H1 (cell line): Measurements from ENCODE around the gene RIPPLY2. TPM values are rescaled to one million over a fixed set of nuclear protein-coding genes. Genes with fewer than 3 reads are reported as not detected.

Experiments
- BACH1 ChIP-seq: IDR thresholded peaks from 2 replicates; pipeline ENCODE4 v1.6.1; 2012; ENCODE audit warnings: low read length, improper control_type of control experiment
- polyA plus RNA-seq, 7 experiments: library from polyadenylated mRNA; depleted of rRNA in 3 of 7; stranded (reverse) in 5 of 7; unstranded in 2 of 7; fragments of >200 nt in 5 of 7; fragments of 200-250 nt in 2 of 7; gene quantifications; 1 replicate in 5 of 7; 2 replicates in 1 of 7; 4 replicates in 1 of 7; pipeline versions ENCODE4 v1.2.1 to v1.2.3, GENCODE V29; 2011 to 2013; ENCODE audit warnings: missing spikeins in 2 of 7, mixed read lengths in 2 of 7
- total RNA-seq: library from RNA; stranded (reverse); fragmentation: NEBNext Ultra II Directional; extraction: Animal tissue kit (Norgen Biotek cat#: 25700); gene quantifications from 2 replicates; pipeline ENCODE4 v1.2.1, GENCODE V29; 2021
- TF ChIP-seq, protein P1 (sequence below), 3 experiments: IDR thresholded peaks; 1 replicate in 2 of 3; 2 replicates in 1 of 3; pipeline versions ENCODE4 v1.5.1 to v1.6.1; 2011; ENCODE audit warnings: low read length in 3 of 3, mild to moderate bottlenecking in 3 of 3, inconsistent platforms in 2 of 3, low read depth in 1 of 3, moderate library complexity in 1 of 3; ENCODE audit not compliant: insufficient read depth in 1 of 3; ENCODE audit errors: control extremely low read depth in 1 of 3

RIPPLY2 gene
- total and polyA plus RNA-seq, 2 of the 8 experiments (the other 6 are each of a cell fraction or from before 2014, with no cell fraction given): 0.74 to 1.5 TPM

DNA sequence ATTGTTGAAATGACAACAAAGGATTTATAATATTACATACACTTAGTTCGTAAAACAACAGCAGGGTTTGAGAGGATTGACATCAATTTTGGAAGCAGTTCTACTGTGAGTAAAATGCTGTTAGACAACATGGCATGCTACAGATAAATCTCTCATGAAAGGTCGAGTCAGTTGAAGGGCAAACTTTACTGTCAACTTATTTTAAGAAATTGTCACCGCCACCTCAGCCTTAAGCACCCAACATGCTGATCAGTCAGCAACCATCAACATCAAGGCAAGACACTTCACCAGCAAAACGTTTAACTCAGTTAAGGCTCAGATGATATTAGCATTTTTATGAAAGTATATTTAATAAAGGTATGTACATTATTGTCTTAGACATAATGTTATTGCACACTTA lies 37.4 kb downstream of the RIPPLY2 start (continued):
- TF ChIP-seq, protein P1, sequence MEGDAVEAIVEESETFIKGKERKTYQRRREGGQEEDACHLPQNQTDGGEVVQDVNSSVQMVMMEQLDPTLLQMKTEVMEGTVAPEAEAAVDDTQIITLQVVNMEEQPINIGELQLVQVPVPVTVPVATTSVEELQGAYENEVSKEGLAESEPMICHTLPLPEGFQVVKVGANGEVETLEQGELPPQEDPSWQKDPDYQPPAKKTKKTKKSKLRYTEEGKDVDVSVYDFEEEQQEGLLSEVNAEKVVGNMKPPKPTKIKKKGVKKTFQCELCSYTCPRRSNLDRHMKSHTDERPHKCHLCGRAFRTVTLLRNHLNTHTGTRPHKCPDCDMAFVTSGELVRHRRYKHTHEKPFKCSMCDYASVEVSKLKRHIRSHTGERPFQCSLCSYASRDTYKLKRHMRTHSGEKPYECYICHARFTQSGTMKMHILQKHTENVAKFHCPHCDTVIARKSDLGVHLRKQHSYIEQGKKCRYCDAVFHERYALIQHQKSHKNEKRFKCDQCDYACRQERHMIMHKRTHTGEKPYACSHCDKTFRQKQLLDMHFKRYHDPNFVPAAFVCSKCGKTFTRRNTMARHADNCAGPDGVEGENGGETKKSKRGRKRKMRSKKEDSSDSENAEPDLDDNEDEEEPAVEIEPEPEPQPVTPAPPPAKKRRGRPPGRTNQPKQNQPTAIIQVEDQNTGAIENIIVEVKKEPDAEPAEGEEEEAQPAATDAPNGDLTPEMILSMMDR (IDR thresholded peaks at IDR 0.05; ENCODE audit: control extremely low read depth in 1 of 3, insufficient read depth in 1 of 3, low read depth in 1 of 3, low read length in 3 of 3): no peak
- no peak for TF ChIP-seq BACH1
